Lung (tissue), 12 donors: ENCODE measurements around the gene AMIGO3. TPM values are rescaled to one million over a fixed set of nuclear protein-coding genes. Genes with fewer than 3 reads are reported as not detected.

Experiments used
- ATAC-seq: fragments of 200-7000 bp; cut with Tn5 transposase; one replicate; pipeline ENCODE4 v1.9.1; 2020; ENCODE audit warnings: moderate number of reproducible peaks; ENCODE audit not compliant: insufficient read depth, low FRiP score
- DNase-seq, 3 donors: peaks; one replicate each; pipeline ENCODE4 v3.0.0-alpha.2; 2013 to 2017
- H3K27ac ChIP-seq, 2 donors: one replicate each; pipeline ENCODE4 v1.5.1; 2013; ENCODE audit warnings: mild to moderate bottlenecking in 2 of 2, moderate library complexity in 2 of 2, control low read depth in 1 of 2, inconsistent platforms in 1 of 2, low read depth in 1 of 2, low read length in 1 of 2
- H3K27me3 ChIP-seq, 3 donors: one replicate each; pipeline ENCODE4 v1.5.1; 2013; ENCODE audit warnings: low read length in 2 of 3; ENCODE audit not compliant: control insufficient read depth in 3 of 3, insufficient read depth in 3 of 3
- H3K36me3 ChIP-seq, 4 donors: one replicate each; pipeline ENCODE4 v1.5.1; 2013; ENCODE audit warnings: low read length in 4 of 4, mild to moderate bottlenecking in 1 of 4, moderate library complexity in 1 of 4; ENCODE audit not compliant: control insufficient read depth in 4 of 4, insufficient read depth in 4 of 4
- H3K4me1 ChIP-seq, 5 donors: one replicate each; pipeline ENCODE4 v1.5.1; 2013; ENCODE audit warnings: low read length in 5 of 5, mild to moderate bottlenecking in 2 of 5, moderate library complexity in 1 of 5; ENCODE audit not compliant: control insufficient read depth in 5 of 5, insufficient read depth in 5 of 5
- H3K4me3 ChIP-seq: one replicate; pipeline ENCODE4 v1.5.1; 2013; ENCODE audit warnings: mild to moderate bottlenecking, control low read depth, moderate library complexity
- H3K9ac ChIP-seq, 2 donors: one replicate each; pipeline ENCODE4 v1.5.1; 2013; ENCODE audit warnings: low read length in 2 of 2, control low read depth in 1 of 2; ENCODE audit not compliant: insufficient read depth in 1 of 2
- H3K9me3 ChIP-seq, 4 donors: one replicate each; pipeline ENCODE4 v1.5.1; 2013; ENCODE audit warnings: low read length in 3 of 4, mild to moderate bottlenecking in 1 of 4, moderate library complexity in 1 of 4; ENCODE audit not compliant: control insufficient read depth in 4 of 4, insufficient read depth in 3 of 4
- CTCF ChIP-seq: IDR thresholded peaks from 2 replicates; pipeline ENCODE4 v1.5.1; 2012; ENCODE audit warnings: mild to moderate bottlenecking; ENCODE audit errors: control extremely low read depth, extremely low read depth
- WGBS, 2 donors: extraction: QIAGEN DNeasy Blood & Tissue Kit; methylation state at CpG; one replicate each; pipeline ENCODE4 v1.1.7; 2013; 5-methylcytosine and 5-hydroxymethylcytosine counted together
- polyA plus RNA-seq, 2 donors: library from polyadenylated mRNA; stranded (reverse); fragments of 200-250 nt; gene quantifications; one replicate each; pipeline ENCODE4 v1.2.1, GENCODE V29; 2013
- total RNA-seq, 2 donors: library from RNA; depleted of rRNA in 1 of 2; stranded (reverse); fragments of >200 nt in 1 of 2; gene quantifications; one replicate each; pipeline ENCODE4 v1.2.1, GENCODE V29; 2014 to 2021
- donor health status: control.
- donor health status: control.
- donor health status: Bipolar disorder and iron deficiency.
- donor health status: healthy.
- donor health status: DM: yes; HTN: yes; CAD: no.

Gene AMIGO3
- total and polyA plus RNA-seq, 4 donors = 0.25 to 0.63 (median 0.51) TPM; not detected in 1

DNA sequence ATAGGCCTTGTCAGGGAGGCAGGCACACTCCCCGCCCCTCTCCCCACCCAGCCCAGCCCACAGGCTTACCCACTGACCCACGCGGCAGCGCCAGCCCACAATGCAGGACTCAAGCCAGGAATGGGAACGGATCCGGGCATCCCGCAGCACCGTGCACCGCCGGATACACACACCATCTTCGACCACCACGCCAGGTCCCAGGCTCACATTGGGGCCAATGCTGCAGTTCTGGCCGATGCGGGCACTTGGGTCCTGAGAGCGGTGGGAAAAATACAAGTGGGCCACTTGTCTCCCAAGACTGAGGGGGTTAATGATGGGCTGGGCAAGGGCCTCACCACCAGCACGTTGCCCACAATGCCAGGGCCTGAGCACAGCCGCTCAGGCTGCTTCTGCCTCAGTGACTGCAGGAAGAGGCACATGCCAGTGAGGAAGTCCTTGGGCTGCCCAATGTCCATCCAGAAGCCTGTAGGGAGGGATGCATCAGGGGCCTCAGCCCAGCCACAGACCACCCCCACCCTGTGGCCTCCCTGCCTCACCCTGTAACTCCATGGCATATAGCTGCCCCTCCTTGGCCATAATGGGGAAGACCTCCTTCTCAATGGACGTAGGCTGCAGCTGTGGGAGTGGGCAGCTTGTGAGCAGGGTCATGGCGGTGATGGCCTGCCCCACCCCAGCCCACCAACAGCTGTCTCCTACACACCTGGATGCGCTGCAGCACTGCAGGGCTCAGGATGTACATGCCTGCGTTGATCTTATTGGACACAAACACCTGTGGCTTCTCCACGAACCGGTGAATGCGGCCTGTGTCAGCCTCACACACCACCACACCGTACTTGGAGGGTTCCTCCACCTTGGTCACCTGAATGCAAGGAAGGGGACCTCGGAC, 2.7 kb upstream of the AMIGO3 start:
- DNase-seq (no peak), ATAC-seq (no peak)
- WGBS, 2 donors = 90 to 94% methylated on average over 26 of the region's 26 CpGs
- Histone ChIP-seq H3K4me3 (no peak overlapping the region), H3K27ac (peak overlapping the region in 1 of 2 donors; percentile 94), H3K4me1 (peaks cover 0 to 32% (median 11%) of the 10 kb centered on the region in 5 donors), H3K27me3 (no peaks in the 10 kb centered on the region), H3K9me3 (no peaks in the 10 kb centered on the region), H3K36me3 (peaks cover 3 to 34% (median 23%) of the 10 kb centered on the region in 4 donors), H3K9ac (no peak overlapping the region)
- TF ChIP-seq CTCF = no peak

GRCh38 chr3:49721596-49721895, 2.1 kb upstream of the AMIGO3 start:
- H3K4me3 ChIP-seq = no peak overlapping the region
- peaks cover 0 to 31% (median 17%) of the 10 kb centered on the region in 4 donors for H3K36me3 ChIP-seq
- TF ChIP-seq CTCF = no peak
- no peak overlapping the region for H3K9ac ChIP-seq
- no peaks in the 10 kb centered on the region for H3K27me3 ChIP-seq
- no peak for DNase-seq
- ATAC-seq = no peak
- no peak overlapping the region for H3K27ac ChIP-seq
- peaks cover 0 to 32% (median 11%) of the 10 kb centered on the region in 5 donors for H3K4me1 ChIP-seq
- H3K9me3 ChIP-seq = no peaks in the 10 kb centered on the region
- WGBS, 2 donors = 86 to 91% methylated on average over 9 of the region's 9 CpGs

DNA sequence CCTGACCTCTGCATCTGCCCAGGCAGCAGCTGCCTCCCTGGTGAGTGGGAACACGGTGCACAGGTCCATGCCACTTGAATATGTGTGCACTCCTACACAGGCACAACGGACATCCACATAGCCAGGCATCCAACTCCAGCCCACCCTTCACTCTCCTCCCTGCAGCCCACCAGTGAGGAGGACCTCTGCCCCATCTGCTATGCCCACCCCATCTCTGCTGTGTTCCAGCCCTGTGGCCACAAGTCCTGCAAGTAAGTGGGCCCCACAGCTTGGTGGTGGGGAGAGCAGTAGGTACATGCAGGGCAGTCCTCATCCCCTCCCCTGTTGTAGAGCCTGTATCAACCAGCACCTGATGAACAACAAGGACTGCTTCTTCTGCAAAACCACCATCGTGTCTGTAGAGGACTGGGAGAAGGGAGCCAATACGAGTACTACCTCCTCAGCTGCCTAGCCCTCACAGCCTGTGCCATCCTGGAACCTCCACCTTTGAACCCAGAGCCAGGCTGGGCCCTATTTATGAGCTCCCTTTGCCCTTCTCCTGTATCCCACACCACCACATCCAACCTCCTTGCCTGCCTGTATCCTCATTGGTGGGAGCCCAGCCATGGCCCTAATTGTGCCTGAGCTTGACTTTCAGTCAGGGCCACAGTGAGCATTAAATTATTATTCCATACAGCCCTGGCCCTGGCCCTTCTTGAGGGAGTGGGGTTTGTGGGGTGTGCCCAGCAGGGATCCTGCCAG, 1.5 kb upstream of the AMIGO3 start:
- H3K4me3 ChIP-seq = no peak overlapping the region
- no peaks in the 10 kb centered on the region for H3K27me3 ChIP-seq
- H3K27ac ChIP-seq = no peak overlapping the region
- no peak overlapping the region for H3K9ac ChIP-seq
- 78 to 90% methylated on average over 4 of the region's 4 CpGs for WGBS, 2 donors
- TF ChIP-seq CTCF = no peak
- ATAC-seq = no peak
- H3K4me1 ChIP-seq = peaks cover 0 to 32% (median 11%) of the 10 kb centered on the region in 5 donors
- H3K36me3 ChIP-seq = peaks cover 0 to 31% (median 18%) of the 10 kb centered on the region in 4 donors
- no peaks in the 10 kb centered on the region for H3K9me3 ChIP-seq
- DNase-seq = peak in 1 of 3 donors; percentile 2
